Dendritic cell treated with granulocyte-macrophage colony-stimulating factor and Interleukin-4, amounts not matched to agents 40 ng/mL and 50 ng/mL, for 4 days (primary cell): ENCODE measurements around the gene PHF23.

Experiments
- H3K27ac Mint-ChIP-seq: one replicate; pipeline ENCODE4 v1.8.0; 2022; ENCODE audit warnings: mild to moderate bottlenecking, mixed read lengths
- H3K27me3 Mint-ChIP-seq: one replicate; pipeline ENCODE4 v1.8.0; 2022; ENCODE audit warnings: mild to moderate bottlenecking, mixed read lengths
- H3K36me3 Mint-ChIP-seq: one replicate; pipeline ENCODE4 v1.8.0; 2022; ENCODE audit warnings: low read depth, mixed read lengths
- H3K4me1 Mint-ChIP-seq: one replicate; pipeline ENCODE4 v1.8.0; 2022; ENCODE audit warnings: low read depth, mixed read lengths
- H3K4me3 Mint-ChIP-seq: one replicate; pipeline ENCODE4 v1.8.0; 2022; ENCODE audit warnings: mild to moderate bottlenecking, moderate library complexity, mixed read lengths
- H3K9me3 Mint-ChIP-seq: one replicate; pipeline ENCODE4 v1.8.0; 2022; ENCODE audit warnings: mixed read lengths
- intact Hi-C: fragments of 100-400 bp; cut with micrococcal nuclease; formaldehyde crosslinking; loops from one replicate; pipeline ENCODE4 v1.15.0; 2022

Gene PHF23

DNA sequence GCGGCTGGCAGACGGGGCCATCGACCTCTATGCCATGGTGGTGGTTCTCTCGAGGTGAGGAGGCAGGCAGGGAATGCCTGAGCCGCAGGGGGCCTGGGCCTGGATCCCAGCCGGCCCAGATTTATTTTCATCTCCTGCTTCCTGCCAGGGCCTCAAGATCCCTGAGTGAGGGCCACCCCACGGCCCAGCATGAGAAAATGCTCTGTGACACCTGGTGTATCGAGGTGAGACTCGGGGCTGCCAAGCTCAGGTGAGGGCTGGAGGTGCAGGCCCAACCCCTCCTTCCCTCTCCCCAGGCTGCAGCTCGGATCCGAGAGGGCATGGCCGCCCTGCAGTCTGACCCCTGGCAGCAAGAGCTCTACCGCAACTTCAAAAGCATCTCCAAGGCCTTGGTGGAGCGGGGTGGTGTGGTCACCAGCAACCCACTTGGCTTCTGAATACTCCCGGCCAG, 14.6 kb downstream of the PHF23 start:
- Mint-ChIP-seq H3K36me3 (peaks cover 89% of the 10 kb centered on the region), H3K4me3 (no peak overlapping the region), H3K27me3 (no peaks in the 10 kb centered on the region), H3K4me1 (peaks cover 24% of the 10 kb centered on the region), H3K9me3 (no peaks in the 10 kb centered on the region), H3K27ac (no peak overlapping the region)
- intact Hi-C loops, result no loop called here

GRCh38 chr17:7224110-7224509, 15.1 kb downstream of the PHF23 start:
- Mint-ChIP-seq H3K27me3 (no peaks in the 10 kb centered on the region), H3K27ac (no peak overlapping the region), H3K4me3 (no peak overlapping the region), H3K9me3 (no peaks in the 10 kb centered on the region), H3K36me3 (peaks cover 85% of the 10 kb centered on the region), H3K4me1 (peaks cover 30% of the 10 kb centered on the region)
- intact Hi-C loops, result no loop called here

- intact Hi-C loops, result no loop called here
- peaks cover 78% of the 10 kb centered on the region for H3K36me3 Mint-ChIP-seq
- H3K27me3 Mint-ChIP-seq, result no peaks in the 10 kb centered on the region
- H3K9me3 Mint-ChIP-seq, result no peaks in the 10 kb centered on the region
- H3K27ac Mint-ChIP-seq, result no peak overlapping the region
- H3K4me1 Mint-ChIP-seq, result peaks cover 37% of the 10 kb centered on the region
- no peak overlapping the region for H3K4me3 Mint-ChIP-seq
Measured at GRCh38 chr17:7223375-7223774, 15.9 kb downstream of the PHF23 start.

DNA sequence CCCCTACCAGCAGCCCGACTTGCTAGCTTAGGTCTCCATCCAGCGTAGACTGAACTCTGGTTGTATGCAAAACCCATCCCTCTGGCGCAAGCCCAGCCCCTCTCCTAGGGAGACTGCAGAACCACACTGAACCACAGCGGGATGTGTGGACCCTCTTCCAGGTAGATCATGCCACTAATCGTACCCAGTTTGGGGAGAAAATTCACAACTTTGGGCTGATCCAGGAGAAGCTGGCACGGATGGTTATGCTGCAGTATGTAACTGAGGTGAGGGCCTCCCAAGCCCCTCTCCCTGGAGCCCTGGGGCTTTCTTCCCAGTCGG, 16.3 kb downstream of the PHF23 start:
- no peaks in the 10 kb centered on the region for H3K9me3 Mint-ChIP-seq

DNA sequence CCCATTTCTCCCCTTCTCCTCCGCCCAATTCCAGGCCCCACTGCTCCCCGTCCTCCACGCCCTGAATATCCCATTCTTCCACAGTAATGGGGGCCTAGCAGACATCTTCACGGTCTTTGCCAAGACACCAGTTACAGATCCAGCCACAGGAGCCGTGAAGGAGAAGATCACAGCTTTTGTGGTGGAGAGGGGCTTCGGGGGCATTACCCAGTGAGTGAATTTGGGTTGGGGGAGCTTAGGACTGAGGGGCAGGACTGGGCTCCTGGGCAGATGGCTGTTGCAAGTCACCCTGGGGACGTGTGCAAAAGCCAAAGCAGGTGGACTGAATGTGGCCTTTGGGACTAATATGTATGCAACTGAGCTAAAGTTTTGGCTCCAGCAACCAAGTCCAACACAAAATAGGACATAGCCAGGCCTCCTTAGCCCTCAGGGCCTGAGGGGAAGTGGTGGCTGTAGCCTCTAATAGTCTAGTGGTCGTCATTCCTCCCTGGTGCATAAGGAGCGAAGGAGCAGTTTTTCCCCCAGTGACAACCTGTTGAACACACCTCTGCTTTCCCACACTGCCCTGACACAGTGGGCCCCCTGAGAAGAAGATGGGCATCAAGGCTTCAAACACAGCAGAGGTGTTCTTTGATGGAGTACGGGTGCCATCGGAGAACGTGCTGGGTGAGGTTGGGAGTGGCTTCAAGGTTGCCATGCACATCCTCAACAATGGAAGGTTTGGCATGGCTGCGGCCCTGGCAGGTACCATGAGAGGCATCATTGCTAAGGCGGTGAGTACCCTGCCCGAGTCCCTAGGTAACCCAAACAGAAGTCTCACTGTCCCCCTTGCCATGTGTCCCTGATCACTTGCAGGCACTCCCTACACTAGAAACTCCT, 16.9 kb downstream of the PHF23 start:
- intact Hi-C loops, result no loop called here
- Mint-ChIP-seq H3K4me3 (no peak overlapping the region), H3K27me3 (no peaks in the 10 kb centered on the region), H3K4me1 (peaks cover 48% of the 10 kb centered on the region), H3K9me3 (no peaks in the 10 kb centered on the region), H3K36me3 (peaks cover 67% of the 10 kb centered on the region), H3K27ac (no peak overlapping the region)

More for the DNA sequence above, 16.3 kb downstream of the PHF23 start:
- Mint-ChIP-seq H3K4me1 (peaks cover 42% of the 10 kb centered on the region), H3K27me3 (no peaks in the 10 kb centered on the region), H3K36me3 (peaks cover 73% of the 10 kb centered on the region), H3K27ac (no peak overlapping the region), H3K4me3 (no peak overlapping the region)
- intact Hi-C loops, result no loop called here

- H3K9me3 Mint-ChIP-seq, result no peaks in the 10 kb centered on the region
- H3K27ac Mint-ChIP-seq, result no peak overlapping the region
- peaks cover 53% of the 10 kb centered on the region for H3K4me1 Mint-ChIP-seq
- H3K36me3 Mint-ChIP-seq, result peaks cover 59% of the 10 kb centered on the region
- no peak overlapping the region for H3K4me3 Mint-ChIP-seq
- intact Hi-C loops, result no loop called here
- no peaks in the 10 kb centered on the region for H3K27me3 Mint-ChIP-seq
Measured at GRCh38 chr17:7221278-7222092, 17.8 kb downstream of the PHF23 start.

GRCh38 chr17:7220593-7221277, 18.5 kb downstream of the PHF23 start:
- intact Hi-C loops, result no loop called here
- H3K4me1 Mint-ChIP-seq, result peaks cover 60% of the 10 kb centered on the region

GRCh38 chr17:7219812-7220592, 19.3 kb downstream of the PHF23 start, which contains the start of the genes ACADVL and DLG4:
TSS of gene ACADVL (plus strand) at chr17:7219938. CDS start at chr17:7219985, 47 bp downstream.
TSS of gene DLG4 (minus strand) at chr17:7219836.
- H3K4me1 Mint-ChIP-seq, result peaks cover 67% of the 10 kb centered on the region
- peaks cover 44% of the 10 kb centered on the region for H3K36me3 Mint-ChIP-seq
- H3K9me3 Mint-ChIP-seq, result no peaks in the 10 kb centered on the region
- no peaks in the 10 kb centered on the region for H3K27me3 Mint-ChIP-seq
- H3K27ac Mint-ChIP-seq, result peak within 1 kb of the TSS; percentile 91
- peak within 1 kb of the TSS; percentile 99 for H3K4me3 Mint-ChIP-seq
- intact Hi-C loops, result loop anchor here (2.0 to 5.0 kb wide), 2 partner anchors 15 to 32 kb away; partner anchors contain the start of genes CTDNEP1, DVL2 and ELP5

More at GRCh38 chr17:7220593-7221277, 18.5 kb downstream of the PHF23 start:
- H3K27ac Mint-ChIP-seq, result peak overlapping the region; percentile 91
- no peaks in the 10 kb centered on the region for H3K27me3 Mint-ChIP-seq
- H3K36me3 Mint-ChIP-seq, result peaks cover 51% of the 10 kb centered on the region
- H3K4me3 Mint-ChIP-seq, result peak overlapping the region; percentile 99
- H3K9me3 Mint-ChIP-seq, result no peaks in the 10 kb centered on the region

DNA sequence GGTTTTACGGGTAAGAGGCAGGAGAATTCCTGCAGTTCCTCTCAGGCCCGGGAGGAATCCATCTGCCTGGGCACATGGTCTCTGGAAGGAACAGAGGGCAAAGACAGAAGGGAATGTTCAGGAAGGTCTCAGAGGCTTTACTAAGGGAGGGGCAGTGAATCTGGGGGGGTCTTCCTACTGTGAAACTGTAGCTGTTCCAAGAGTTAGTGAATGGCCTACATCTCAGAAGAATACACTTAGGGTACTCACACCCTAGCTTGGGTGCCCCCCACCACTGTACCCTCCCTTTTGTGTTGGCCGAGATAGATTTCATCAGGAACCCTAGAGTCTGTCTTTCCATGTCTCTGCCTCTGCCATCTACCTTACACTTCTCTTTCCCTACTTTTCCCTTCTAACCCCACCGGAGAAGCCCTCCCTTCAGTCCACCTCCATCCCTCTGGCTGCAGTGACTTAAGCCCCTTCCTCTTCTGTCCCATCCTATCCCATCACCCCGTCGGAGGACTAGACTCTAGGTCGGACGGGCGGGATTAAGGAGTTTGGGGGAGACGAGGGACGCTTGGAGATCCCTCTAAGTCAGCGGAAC, 19.9 kb downstream of the PHF23 start:
- Mint-ChIP-seq H3K36me3 (peaks cover 37% of the 10 kb centered on the region), H3K27ac (peak overlapping the region; percentile 91), H3K27me3 (no peaks in the 10 kb centered on the region), H3K9me3 (no peaks in the 10 kb centered on the region), H3K4me1 (peaks cover 74% of the 10 kb centered on the region), H3K4me3 (peak overlapping the region; percentile 99)
- intact Hi-C loops, result loop anchor here (2.0 to 5.0 kb wide), 2 partner anchors 15 to 33 kb away; partner anchors contain the start of genes CTDNEP1, DVL2 and ELP5

DNA sequence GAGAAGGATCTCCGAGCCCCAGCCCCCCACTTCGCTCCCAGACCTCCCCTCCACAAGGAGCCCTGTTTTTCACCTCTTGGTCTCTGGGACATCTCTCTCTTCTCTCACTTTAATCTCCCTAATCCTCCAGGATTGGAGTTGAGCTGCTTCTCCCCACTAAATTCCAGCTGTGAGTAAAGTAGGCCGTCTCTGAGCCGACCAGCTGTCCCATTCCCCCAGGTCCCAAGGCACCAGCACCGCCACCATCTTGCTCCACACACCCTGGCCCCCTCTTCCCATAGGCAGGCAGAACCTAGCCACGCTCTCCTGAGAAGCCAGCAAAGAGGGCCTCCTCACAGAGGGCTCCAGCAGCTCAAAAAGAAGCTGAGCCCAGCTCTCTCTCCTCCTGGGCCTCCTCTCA, 20.5 kb downstream of the PHF23 start:
- intact Hi-C loops, result loop anchor here (2.0 to 5.0 kb wide), 2 partner anchors 16 to 34 kb away; partner anchors contain the start of genes CTDNEP1, DVL2 and ELP5
- Mint-ChIP-seq H3K27me3 (no peaks in the 10 kb centered on the region), H3K4me3 (peak overlapping the region; percentile 30), H3K9me3 (no peaks in the 10 kb centered on the region), H3K36me3 (peaks cover 32% of the 10 kb centered on the region), H3K4me1 (peaks cover 80% of the 10 kb centered on the region), H3K27ac (peak overlapping the region; percentile 91)

GRCh38 chr17:7218166-7218565, 21.1 kb downstream of the PHF23 start:
- Mint-ChIP-seq H3K9me3 (no peaks in the 10 kb centered on the region), H3K27me3 (no peaks in the 10 kb centered on the region), H3K36me3 (peaks cover 31% of the 10 kb centered on the region), H3K4me1 (peaks cover 86% of the 10 kb centered on the region), H3K27ac (peak overlapping the region; percentile 91), H3K4me3 (peak overlapping the region; percentile 27)
- intact Hi-C loops, result loop anchor here (2.0 to 5.0 kb wide), 2 partner anchors 17 to 34 kb away; partner anchors contain the start of genes CTDNEP1, DVL2 and ELP5

DNA sequence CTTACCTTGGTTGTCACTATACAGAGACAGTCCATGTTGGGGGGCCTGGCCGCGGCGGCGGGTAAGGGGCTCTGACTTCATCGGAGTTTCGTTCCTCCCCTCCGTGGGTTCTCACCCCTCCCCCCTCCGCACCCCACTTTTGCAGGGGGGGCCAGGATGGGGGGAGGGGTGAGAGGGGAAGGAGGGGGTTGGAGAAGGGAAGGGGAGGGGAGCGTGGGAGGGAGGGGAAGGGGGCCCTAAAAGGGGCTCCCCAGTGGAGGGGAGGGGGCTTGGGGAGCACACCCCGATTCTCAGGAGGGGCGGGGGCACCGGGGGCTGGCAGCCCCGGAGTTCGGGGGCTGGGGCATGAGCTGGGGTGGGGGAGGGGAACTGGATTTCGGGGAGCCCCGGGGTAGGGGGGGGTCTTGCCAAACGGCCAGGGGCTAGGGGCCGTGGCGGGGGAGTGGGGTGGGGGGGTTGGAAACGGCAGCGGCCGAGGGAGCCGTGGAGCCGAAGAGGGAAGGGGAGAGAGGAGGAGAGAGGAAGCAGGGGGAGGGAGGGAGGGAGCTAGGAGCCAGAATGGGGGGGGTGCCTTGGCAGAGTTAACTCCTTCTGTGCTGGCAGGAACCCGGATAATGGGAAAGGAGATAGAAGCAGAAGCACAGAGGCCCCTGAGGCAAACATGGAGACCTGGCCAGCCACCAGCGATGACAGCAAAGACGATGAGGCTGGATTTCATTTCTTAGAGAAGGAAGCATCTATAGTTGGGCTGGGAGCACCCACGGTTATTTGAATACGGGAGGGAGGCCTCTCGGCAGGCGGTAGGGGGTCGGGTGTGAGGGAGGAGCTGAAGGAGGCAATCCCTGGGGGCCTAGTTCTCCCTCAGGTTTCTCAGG, 21.9 kb downstream of the PHF23 start:
- intact Hi-C loops, result loop anchor here (5.0 kb wide), 1 partner anchor 35 kb away; the partner anchor contains the start of genes CTDNEP1 and ELP5
- Mint-ChIP-seq H3K9me3 (no peaks in the 10 kb centered on the region), H3K4me3 (peak overlapping the region; percentile 82), H3K27ac (peak overlapping the region; percentile 91), H3K27me3 (no peaks in the 10 kb centered on the region), H3K4me1 (peaks cover 87% of the 10 kb centered on the region), H3K36me3 (peaks cover 24% of the 10 kb centered on the region)
